Liver (tissue), 3 donors: ENCODE measurements around the gene DNAI2.

Source experiments
- FOXA1 ChIP-seq: IDR thresholded peaks from 2 replicates; pipeline ENCODE4 v1.6.1; 2016; ENCODE audit warnings: antibody characterized with exemption
- GABPA ChIP-seq, 2 donors: IDR thresholded peaks in 1 of 2; conservative IDR thresholded peaks in 1 of 2; 2 replicates each; pipeline ENCODE4 v1.6.1; 2016; ENCODE audit warnings: antibody characterized with exemption in 2 of 2, mild to moderate bottlenecking in 1 of 2, moderate library complexity in 1 of 2
- MAX ChIP-seq: IDR thresholded peaks from 2 replicates; pipeline ENCODE4 v1.6.1; 2016; ENCODE audit warnings: antibody characterized with exemption
- REST ChIP-seq: IDR thresholded peaks from 2 replicates; pipeline ENCODE4 v1.6.1; 2016; ENCODE audit warnings: antibody characterized with exemption, mild to moderate bottlenecking
- SP1 ChIP-seq: IDR thresholded peaks from 2 replicates; pipeline ENCODE4 v1.6.1; 2018; ENCODE audit warnings: antibody characterized with exemption, mild to moderate bottlenecking
- TAF1 ChIP-seq: conservative IDR thresholded peaks from 2 replicates; pipeline ENCODE4 v1.6.1; 2016; ENCODE audit warnings: antibody characterized with exemption, mild to moderate bottlenecking
- ZBTB33 ChIP-seq: IDR thresholded peaks from 2 replicates; pipeline ENCODE4 v1.6.1; 2016; ENCODE audit warnings: antibody characterized with exemption
- TF ChIP-seq, protein P1 (sequence below): fragments of 150-350 bp; IDR thresholded peaks from 2 replicates; pipeline ENCODE4 v1.5.1; 2017; ENCODE audit warnings: improper control_type of control experiment, low read depth, low read length; ENCODE audit not compliant: missing input control
- donor health status: healthy.
- donor health status: healthy.

DNA sequence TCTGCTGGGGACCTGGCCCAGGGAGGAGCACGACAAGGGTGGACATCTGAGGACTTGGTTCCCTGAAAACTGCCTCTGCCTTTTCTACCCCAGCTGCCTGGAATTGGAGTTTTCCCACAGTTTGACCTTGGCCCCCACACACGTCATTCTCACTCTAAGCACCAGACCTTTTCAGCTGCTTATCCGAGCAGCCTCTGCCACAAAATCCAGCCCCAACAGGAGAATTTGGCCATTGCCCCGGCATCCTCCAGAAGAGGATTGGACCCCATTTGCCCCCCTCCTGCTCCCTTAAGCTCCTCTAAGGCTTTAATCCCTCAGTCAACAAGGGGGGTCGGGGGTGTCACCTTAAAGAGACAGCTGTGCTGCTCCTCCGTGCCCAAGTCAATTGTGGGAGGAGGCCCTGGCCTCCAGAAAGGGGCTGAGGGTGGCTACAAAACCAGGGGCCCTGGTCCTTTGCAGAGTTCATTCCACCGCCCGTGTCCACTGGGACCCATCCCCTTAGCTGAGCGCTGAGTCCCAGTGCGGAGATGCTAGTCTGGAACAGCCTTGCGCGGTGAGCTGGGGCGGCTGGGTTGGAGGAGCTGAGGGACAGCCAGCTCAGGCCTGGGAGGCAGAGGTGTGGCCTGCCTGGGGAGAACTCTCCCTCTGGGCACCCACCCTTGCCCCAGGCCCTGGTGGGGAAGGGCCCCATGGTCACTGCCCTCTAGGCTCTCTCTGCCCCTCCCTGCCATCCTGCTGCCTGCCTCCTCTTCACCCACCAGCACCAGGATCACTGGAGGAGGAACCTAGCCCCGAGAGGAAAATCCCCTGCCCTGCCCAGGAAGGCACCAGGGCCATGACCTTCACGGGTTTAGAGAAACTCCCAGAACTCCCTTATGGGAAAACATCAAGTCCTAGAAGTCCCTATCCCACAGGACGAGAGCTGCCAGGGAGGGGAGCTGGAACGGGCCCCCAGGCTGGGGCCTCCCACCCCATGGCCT lies 41.8 kb upstream of the DNAI2 start:
- TF ChIP-seq, protein P1, sequence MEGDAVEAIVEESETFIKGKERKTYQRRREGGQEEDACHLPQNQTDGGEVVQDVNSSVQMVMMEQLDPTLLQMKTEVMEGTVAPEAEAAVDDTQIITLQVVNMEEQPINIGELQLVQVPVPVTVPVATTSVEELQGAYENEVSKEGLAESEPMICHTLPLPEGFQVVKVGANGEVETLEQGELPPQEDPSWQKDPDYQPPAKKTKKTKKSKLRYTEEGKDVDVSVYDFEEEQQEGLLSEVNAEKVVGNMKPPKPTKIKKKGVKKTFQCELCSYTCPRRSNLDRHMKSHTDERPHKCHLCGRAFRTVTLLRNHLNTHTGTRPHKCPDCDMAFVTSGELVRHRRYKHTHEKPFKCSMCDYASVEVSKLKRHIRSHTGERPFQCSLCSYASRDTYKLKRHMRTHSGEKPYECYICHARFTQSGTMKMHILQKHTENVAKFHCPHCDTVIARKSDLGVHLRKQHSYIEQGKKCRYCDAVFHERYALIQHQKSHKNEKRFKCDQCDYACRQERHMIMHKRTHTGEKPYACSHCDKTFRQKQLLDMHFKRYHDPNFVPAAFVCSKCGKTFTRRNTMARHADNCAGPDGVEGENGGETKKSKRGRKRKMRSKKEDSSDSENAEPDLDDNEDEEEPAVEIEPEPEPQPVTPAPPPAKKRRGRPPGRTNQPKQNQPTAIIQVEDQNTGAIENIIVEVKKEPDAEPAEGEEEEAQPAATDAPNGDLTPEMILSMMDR: no peak
- TF ChIP-seq REST: no peak
- no peak for TF ChIP-seq FOXA1
- no peak for TF ChIP-seq SP1
- no peak for TF ChIP-seq GABPA (IDR thresholded peaks at IDR 0.05 in 1 of 2, conservative IDR thresholded peaks at IDR 0.05 in 1 of 2)
- TF ChIP-seq TAF1: no peak
- TF ChIP-seq ZBTB33: no peak
- TF ChIP-seq MAX: no peak
